Esophagus squamous epithelium (tissue), 4 donors: ENCODE data around the gene ARMH3.

Source experiments
- CTCF ChIP-seq, 6 experiments: fragments of 450-650 bp in 4 of 6; fragments of 200-600 bp in 2 of 6; sonication (generic) in 2 of 6; IDR thresholded peaks; one replicate each; pipeline ENCODE4 v1.5.1; 2016 to 2019; ENCODE audit warnings: antibody characterized with exemption in 6 of 6, mild to moderate bottlenecking in 4 of 6, moderate library complexity in 4 of 6
- POLR2A ChIP-seq, 4 donors: fragments of 450-650 bp; IDR thresholded peaks; one replicate each; pipeline ENCODE4 v1.6.1; 2017; ENCODE audit warnings: antibody characterized with exemption in 4 of 4, mild to moderate bottlenecking in 4 of 4, moderate library complexity in 3 of 4

DNA sequence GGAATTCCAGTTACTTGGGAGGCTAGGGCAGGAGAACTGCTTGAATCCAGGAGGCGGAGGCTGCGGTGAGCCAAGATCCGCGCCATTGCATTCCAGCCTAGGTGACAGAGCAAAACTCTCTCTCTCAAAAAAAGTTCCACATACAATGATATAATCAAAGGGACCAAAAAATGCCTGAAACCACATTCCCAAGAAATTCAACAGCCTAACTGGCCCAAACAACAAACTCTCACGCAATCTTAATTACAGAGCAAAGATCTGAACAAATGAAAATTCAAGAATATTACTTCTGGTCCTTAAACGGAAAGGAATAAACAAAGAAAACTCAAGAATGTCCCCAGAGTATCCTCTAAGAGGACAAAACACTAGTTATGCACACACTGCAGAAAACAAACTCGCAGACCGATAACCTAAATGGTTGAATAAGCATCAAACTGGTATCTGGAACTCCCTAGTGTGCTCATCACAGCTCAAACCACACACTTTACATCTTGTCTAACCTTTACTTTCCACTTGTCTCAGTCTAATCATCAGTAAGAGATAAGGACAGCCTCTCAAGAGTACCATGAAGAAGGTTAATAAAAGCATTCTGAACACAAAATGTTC lies 241.4 kb downstream of the ARMH3 start:
- TF ChIP-seq POLR2A (IDR thresholded peaks at IDR 0.05) (no peak), CTCF (IDR thresholded peaks at IDR 0.05) (no peak)
